Endothelial cell of umbilical vein (primary cell): ENCODE data around the gene KHNYN.

Experiments
- EZH2 ChIP-seq: IDR thresholded peaks from 2 replicates; pipeline ENCODE4 v1.6.1; 2012; ENCODE audit warnings: borderline replicate concordance, low read depth, mild to moderate bottlenecking, moderate library complexity, low read length, inconsistent platforms; ENCODE audit not compliant: severe bottlenecking
- JUN ChIP-seq: IDR thresholded peaks from 2 replicates; pipeline ENCODE4 v1.6.1; 2011; ENCODE audit warnings: borderline replicate concordance, low read depth; ENCODE audit not compliant: insufficient read length, insufficient read depth
- MYC ChIP-seq: IDR thresholded peaks from one replicate; pipeline ENCODE4 v1.6.1; 2011; ENCODE audit warnings: mild to moderate bottlenecking, low read depth, low read length
- POLR2A ChIP-seq: IDR thresholded peaks from 2 replicates; pipeline ENCODE4 v1.6.1; 2012; ENCODE audit warnings: low read depth, mild to moderate bottlenecking, control low read depth, low read length
- TF ChIP-seq, protein P1 (sequence below), 2 donors: IDR thresholded peaks; 1 replicate in 1 of 2; 2 replicates in 1 of 2; pipeline ENCODE4 v1.5.1; 2011; ENCODE audit warnings: low read length in 2 of 2, mild to moderate bottlenecking in 2 of 2, moderate library complexity in 2 of 2, control low read depth in 1 of 2, inconsistent platforms in 1 of 2, low read depth in 1 of 2; ENCODE audit not compliant: insufficient read depth in 1 of 2; ENCODE audit errors: extremely low read depth in 1 of 2

DNA sequence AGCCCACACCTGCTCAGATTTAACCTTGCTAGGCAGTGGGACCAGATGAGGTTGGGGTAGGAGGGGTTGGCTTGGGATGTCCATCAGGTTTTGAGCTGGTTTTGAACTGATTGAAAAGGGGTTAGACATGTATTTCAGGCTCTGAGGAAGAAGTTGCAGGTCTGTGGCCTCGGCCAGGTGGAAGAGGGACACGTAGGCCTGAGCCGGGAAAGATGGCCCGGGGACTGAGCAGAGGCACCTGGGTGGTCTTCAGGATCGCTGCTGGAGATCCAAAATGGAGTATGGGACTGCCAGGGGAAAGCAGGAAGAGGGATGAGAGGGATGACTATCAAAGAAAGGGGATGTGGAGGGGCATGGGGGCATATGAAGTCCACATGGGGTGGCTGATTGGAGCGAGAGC is 23.3 kb upstream of the KHNYN start:
- TF ChIP-seq POLR2A (no peak), MYC (no peak), EZH2 (no peak), JUN (no peak)
- TF ChIP-seq, protein P1, sequence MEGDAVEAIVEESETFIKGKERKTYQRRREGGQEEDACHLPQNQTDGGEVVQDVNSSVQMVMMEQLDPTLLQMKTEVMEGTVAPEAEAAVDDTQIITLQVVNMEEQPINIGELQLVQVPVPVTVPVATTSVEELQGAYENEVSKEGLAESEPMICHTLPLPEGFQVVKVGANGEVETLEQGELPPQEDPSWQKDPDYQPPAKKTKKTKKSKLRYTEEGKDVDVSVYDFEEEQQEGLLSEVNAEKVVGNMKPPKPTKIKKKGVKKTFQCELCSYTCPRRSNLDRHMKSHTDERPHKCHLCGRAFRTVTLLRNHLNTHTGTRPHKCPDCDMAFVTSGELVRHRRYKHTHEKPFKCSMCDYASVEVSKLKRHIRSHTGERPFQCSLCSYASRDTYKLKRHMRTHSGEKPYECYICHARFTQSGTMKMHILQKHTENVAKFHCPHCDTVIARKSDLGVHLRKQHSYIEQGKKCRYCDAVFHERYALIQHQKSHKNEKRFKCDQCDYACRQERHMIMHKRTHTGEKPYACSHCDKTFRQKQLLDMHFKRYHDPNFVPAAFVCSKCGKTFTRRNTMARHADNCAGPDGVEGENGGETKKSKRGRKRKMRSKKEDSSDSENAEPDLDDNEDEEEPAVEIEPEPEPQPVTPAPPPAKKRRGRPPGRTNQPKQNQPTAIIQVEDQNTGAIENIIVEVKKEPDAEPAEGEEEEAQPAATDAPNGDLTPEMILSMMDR (IDR thresholded peaks at IDR 0.05; ENCODE audit: extremely low read depth in 1 of 2, insufficient read depth in 1 of 2, low read depth in 1 of 2, low read length in 2 of 2) = no peak
